NCI-H524 (cell line): ENCODE results near the gene PRDM5.

Experiments
- DNase-seq, 2 experiments: peaks; one replicate each; lab custom pipeline; 2025; lab: John Stamatoyannopoulos, UW

PRDM5 gene

DNA sequence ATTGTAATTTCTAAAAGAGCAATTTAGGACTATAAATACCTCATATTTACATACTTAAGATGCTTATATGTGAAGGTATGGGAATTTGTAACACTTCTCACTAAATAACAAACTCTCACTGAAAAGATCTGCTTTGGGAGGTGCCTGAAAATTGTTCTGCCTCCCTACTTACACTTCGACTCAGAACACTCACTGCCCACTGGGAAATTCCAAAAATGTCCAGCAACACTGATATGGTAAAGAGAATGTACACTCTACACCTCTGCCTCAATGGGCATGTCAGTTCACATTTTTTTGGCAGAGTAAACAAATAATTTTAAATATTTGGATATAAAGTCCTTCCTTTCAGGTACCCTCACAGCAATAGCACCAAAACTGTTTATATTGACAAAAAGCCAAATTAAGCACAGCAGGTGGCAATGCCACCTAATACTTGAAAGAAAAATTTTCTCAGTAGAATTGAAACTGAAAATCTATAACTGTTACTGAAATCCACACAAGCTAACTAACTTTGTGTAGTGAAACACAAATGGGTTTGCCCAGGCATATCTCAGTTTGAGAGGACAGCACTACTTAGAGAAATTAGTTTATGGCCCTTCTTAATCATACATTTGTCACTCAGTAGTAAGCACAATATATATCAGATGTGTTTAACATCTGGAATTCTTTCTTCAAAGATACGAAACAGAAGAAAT, 67.1 kb downstream of the PRDM5 start:
- no peak for DNase-seq

GRCh38 chr4:120853161-120853935, 69.2 kb downstream of the PRDM5 start:
- no peak for DNase-seq

DNA sequence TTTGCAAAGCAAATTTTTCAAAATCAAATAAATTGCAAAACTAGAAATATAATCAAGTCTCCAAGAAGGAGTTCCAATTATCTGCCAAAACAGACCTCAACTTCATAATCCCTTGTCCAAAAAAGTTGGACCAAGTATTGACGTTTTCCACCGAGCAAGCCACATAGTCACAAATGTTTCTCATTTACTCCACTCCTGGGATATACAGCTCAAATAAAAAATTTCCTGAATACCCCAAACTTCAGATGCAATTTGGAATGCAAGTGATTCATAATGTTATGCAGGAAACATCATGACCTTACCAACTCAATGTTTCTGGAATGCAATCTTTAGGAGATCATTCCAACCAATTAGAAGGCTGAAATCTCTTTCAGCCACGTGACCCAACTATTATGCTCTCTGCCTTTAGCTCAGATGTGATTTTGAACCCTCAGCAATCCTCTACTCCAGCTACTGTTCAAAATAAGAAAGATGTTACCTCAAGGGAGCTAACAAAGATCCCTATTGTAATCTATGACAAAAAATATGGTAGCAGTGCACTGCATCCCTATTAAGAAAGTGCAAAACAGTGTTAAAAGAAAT, 72.4 kb downstream of the PRDM5 start:
- DNase-seq, result no peak

DNA sequence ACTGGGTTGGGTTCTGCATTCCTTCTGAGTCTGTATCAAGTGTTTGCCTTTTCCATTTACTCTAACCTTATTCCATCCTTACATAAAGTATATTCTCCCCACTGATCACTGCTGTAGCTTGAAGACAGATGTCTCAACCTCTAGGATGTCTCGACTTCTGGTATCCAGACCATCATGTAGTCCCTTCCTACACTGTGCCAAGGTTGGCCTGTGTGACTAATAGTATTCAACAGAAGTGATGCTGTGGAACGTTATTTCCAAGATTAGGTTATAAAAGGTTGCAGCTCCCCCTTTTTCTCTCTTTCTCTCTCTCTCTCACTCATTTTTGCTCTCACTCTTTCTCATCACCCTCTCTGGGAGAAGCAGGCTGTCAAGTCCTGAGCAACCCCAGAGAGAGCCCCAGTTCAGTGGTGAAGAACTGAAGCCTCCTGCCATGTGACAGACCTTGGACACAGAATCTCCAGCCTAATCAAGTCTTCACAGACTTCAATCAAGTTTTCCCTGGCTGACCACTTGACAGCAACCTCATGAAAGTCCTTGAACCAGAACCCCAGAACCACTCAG, 75.4 kb downstream of the PRDM5 start:
- no peak for DNase-seq

DNA sequence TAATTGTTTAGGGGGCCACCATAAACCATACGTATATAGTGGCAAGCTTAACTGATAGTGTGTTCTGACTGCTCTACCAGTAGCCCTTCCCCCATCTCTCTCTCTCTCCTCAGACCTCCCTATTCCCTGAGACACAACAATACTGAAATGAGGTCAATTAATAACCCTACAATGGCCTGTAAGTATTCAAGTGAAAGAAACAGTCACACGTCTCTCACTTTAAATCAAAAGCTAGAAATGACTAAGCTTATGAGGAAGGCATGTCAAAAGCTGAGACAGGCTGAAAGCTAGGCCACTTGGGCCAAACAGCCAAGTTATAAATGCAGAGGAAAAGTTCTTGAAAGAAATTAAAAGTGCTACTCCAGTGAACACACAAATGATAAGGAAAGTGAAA, 78.0 kb downstream of the PRDM5 start:
- no peak for DNase-seq

DNA sequence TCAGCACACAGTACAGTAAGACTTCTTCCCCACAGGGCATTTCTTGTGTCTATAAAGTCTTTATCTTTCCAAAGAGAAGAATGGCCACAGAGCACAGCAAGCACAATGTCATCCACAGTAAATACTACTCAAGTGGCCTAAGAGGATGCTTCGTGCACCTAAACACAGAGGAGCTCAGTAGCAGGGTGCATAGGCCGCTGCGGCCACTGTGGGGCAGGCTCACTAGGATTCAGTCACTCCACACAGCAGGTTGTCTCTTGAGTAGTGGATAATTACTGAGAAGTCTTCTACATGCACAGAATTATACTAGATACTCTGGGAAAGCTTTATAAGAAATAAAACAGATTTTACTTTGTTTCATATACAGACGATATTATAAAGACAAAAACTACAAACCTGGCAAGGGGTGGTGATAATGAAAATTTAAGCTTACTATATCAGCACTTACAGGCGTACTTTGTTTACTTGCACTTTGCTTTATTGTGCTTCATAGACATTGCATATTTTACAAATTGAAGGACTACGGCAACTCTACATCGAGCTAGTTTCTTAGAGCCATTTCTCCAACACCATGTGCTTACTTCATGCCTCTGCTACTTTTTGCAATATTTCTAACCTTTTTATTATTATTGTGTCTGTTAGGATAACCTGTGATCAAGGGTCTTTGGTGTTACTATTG, 78.5 kb downstream of the PRDM5 start:
- DNase-seq, result peak; percentile 6 to 38

DNA sequence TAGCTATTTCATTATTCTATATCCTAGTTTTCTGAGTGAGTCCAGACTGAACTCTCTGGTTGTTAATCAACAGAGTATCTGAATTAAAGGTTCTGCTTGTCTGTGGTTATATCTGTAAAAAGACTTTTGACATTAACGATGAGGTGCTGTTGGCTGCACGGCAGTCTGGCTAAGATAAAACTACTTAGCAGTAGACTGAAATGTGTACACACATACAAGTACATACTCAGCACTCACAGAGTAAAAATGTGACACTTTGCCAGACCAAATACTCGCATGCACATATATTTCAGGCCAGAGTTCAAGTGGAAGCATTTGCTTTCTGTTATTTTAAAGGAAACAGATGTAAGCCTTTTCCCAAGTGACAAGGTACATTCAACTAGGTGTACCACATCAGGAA, 80.5 kb downstream of the PRDM5 start:
- no peak for DNase-seq

DNA sequence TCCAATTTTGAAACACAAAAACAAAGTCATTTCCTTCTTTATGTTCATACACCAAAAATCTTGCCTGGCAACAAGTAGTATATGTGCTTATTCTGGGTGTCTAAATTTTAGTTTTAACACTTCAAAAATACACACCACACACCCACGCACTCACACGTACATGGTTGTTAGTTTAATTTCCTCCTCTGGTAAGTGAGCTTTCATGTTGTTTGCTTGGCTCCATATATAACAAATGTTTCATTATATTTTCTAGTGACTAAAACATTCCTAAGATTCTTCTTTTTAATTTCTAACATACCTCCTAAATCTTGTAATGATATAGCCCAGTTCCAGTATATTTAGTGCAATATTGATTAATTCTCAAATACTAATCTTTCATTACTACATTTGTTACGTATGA, 80.9 kb downstream of the PRDM5 start:
- no peak for DNase-seq

DNA sequence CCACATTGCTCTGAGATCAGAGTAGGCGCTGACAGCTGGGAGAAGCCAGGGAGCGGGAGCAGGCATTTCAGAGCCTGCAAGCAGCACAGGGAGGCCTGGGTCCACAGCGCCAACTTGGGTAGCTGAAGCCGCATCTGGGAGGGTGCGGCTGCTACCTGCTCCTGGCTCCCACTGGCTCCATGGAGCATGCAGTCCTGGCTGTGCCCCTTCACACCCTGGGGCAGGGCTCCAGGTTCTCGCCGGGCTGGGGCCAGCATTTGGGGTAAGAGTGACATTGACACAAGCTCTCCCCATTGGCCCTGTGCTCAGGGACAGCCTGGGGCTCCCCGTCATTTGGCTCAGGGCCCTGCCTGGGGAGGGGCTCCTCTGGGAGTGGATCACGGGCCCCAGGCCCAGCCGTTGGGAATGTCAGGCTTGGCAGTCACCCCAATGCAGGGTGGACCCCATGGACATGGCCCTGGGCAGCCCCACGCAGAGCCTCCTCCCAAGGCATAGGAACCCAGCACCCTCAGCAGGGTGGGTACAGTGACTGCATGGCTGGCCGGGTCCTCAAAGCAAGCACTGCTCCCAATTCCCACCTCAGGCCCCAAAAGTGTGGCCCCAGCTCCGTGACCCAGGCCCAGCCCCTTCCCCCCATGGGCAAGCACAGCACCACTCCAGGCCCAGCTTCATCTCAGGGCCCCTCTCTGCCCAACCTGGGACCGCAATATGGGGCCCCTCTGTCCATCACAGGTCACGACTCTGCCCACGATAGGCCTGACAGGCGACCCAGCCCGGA, 82.4 kb downstream of the PRDM5 start:
- DNase-seq, result no peak

- no peak for DNase-seq
These were observed 83.1 kb downstream of the PRDM5 start for GRCh38 chr4:120839334-120839973.

DNA sequence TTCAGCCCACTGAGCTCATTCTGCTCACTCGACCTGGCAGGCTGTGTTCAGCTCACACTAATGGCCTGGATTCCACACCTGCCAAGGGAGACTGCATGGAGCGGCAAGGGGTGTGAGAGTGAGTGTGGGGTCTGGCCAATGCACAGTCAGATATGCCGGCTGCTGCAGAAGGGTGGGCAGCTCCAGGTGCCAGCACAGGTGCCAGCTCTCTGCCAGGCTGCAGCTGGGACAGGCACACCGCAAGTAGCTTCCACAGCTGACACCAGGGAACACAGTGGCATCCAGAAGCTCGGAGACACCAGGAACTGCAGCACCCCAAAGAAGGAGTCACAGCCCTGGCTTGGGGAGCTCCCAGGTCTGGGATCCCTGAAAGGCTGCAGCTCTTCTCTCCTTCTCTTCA, 83.7 kb downstream of the PRDM5 start:
- DNase-seq, result no peak

GRCh38 chr4:120837656-120838055, 84.9 kb downstream of the PRDM5 start:
- DNase-seq, result no peak

DNA sequence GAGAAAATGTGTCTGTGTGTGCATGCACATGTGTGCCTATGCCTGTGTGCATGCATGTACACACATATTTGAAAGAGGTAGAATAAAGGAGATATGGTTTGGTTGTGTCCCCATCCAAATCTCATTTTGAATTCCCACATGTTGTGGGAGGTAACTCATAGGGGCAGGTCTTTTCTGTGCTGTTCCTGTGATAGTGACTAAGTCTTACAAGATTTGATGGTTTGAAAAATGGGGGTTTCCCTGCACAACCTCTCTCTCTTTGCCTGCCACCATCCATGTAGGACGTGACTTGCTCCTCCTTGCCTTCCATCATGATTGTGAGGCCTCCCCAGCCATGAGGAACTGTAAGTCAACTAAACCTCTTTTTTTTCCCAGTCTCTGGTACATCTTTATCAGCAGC, 87.2 kb downstream of the PRDM5 start:
- DNase-seq, result no peak

DNA sequence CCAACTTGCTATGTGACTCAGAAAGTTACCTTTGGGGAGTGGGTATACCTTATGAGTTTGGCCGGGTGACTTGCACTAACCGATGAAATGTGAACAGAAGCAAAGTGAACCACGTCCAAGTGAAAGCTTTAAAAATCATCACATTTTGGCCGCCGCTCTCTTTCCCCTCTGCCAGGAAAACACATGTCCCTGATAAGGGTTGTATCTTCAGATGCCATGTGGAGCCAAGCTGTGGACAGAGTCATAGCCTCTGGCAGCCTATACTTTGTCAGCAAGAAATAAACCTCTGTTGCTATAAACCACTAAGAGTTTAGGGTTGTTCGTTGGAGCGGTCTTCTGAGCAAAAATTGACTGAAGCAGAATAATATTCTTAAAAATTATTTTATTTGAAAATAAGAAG, 92.3 kb downstream of the PRDM5 start:
- DNase-seq, result no peak

- DNase-seq, result no peak
These were observed 93.3 kb downstream of the PRDM5 start for GRCh38 chr4:120829113-120829831.

GRCh38 chr4:120826853-120827252, 95.7 kb downstream of the PRDM5 start:
- DNase-seq, result no peak

DNA sequence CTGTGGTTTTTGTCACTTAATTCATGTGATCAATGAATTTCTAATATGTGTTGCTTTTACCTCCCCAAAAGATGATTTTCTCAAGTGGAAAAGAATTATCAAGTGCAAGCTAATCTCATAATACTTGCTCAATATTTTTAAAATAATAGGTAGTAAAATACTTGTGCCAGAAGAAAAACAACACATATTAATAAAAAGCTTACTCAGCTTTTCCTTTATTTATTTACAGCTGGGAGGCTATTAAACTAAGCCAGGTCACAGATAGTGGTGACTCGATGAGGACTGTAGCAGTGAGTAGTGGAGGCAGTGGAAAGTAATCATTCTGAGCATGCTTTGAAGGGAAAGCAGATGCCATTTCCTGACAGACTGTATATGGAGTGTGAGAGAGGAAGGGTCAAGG, 96.1 kb downstream of the PRDM5 start:
- DNase-seq, result no peak

DNA sequence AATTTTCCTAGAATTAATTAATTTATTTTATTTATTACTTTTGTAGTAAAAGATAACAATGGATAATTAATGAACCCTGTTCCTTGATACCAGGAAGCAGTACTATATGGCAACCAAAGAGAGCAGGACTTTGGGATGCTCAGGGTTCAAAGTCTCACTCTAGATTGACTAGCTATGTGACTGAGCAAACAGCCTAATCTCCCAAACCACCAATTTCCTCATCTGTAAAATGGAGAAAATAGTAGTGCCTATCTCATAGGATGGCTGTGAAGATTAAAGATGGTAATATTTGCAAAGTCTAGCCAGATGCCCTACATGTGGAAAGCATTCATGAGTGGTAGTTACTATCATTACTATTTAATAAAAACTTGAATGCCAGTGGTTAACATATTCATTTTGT, 97.6 kb downstream of the PRDM5 start:
- no peak for DNase-seq

GRCh38 chr4:120821977-120822376, 100.5 kb downstream of the PRDM5 start:
- no peak for DNase-seq

GRCh38 chr4:120821029-120821428, 101.5 kb downstream of the PRDM5 start:
- no peak for DNase-seq
